HTERT RPE-1 (cell line): ENCODE data around the gene PRR15L.

Experiments used
- in situ Hi-C: fragments of 300-500 bp; cut with MboI; formaldehyde crosslinking; loops from 4 replicates; pipeline ENCODE4 v1.14.3; 2020; ENCODE audit warnings: low sequenced_read_pairs

The PRR15L gene

DNA sequence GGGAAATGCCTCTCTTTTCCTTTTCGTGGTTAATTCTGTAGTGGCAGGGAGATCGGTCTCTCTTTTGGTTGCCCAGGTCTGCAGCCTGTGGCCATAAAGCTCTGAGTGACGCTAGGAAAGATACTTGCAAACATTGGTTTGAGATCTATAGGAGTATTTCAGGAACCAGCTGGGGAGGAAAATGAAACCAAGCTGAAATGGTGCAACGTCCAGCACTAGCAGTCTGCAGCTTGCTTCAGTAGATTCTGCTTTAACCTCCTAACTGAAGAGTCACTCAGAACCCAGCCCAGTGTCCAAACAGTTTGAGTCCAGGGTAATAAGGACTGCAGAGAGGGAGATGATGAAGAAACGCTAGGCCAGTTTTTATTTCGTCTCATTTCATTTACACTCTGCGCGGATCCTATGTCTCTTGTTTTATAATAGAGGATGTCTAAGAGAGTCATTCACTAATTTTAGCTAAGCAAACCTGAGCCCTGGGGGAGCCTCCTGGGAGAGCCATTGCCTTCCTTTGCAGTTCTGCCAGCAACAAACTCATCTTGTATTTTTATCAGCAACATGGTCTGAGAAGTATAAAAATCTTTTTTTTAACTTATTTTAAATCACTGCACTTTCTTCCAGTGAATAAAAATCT is 49.6 kb downstream of the PRR15L start:
- in situ Hi-C loops, result no loop called here

DNA sequence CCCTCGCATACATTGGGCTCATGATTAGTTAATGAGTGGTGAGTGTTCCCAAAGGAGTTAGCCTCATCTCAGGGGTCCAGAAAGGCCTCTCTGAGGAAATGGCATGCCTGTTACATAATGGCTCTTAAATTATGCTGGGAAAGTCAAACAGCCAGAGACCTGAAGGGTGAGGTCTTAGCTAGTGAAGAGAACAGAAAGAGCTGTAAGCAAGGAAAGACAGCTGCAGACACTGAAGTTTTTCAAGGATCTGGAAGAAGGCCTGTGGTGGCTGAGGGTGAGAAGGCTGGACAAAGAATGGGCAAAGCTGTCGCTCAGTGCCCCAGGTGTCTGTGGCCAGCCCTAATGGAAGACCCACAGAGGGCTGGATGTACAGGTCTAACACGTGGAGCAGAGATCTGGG is 51.2 kb downstream of the PRR15L start:
- in situ Hi-C loops, result no loop called here

DNA sequence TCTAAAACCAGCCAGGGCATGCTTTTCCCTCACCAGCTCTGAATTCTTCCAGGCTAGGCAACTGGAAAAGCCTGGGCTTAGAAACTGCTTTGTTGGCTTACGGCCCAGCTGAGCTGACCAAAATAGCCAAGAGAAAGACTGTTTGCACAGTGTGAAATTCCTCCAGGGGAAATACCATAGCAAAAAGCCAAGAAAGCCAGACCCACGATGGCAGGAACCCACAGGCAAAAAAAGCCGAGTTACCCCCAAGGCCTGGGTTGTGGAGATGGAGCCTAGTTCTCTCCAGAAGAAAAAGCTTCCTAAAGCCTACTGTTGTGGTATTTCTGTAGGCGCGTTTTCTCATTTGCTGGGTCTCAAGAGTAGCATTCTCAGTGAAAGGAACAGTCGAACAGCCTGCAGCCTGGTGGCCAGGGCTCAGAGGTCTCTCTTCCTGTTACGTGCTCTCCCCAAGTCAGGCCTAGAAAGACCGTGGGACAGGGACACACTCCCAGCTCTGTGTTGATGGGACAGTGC is 52.4 kb downstream of the PRR15L start:
- in situ Hi-C loops, result no loop called here

DNA sequence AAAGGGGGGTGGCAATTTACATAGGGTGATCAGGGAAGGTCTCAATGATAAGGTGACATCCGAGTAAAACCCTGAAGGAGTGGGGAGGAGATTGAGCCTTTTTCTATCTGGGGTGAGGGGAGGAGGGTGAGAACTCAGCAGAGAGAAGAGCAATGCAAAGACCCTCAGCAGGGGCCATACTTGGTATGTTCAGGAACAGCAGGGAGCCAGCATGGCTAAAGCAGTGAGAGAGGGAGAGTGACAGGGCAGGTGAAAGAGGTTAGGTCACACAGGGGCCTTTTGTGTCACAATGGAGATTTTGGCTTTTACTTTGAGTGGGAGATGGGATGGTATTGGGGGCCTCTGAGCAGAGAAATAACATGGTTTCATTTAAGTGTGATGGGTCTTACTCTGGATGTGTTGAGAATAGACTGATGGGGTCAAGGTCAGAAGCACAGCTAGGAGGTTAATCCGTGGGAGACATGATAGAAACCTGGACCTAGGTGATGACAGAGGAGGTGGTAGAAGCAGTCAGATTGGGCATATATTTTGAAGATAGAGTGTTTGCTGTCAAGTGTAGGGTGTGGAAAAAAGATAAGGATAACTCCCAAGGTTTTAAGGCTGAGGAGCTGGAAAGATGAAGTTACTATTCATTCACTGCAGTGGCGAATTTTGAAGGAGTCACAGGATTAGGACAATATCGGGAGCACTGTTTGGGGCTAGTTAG is 55.5 kb downstream of the PRR15L start:
- in situ Hi-C loops, result no loop called here
